KMS-11 (cell line): ENCODE measurements around the gene GPALPP1.
"Not testable (repeated sequence)": the region's sequence is repeated elsewhere in the genome, so short reads cannot be mapped to it uniquely, and the experiment has no call there.

Source experiments
- H2AFZ ChIP-seq: fragments of 200-600 bp; sonication (generic); 2 replicates; pipeline ENCODE4 v1.6.1; 2016; ENCODE audit warnings: antibody characterized with exemption, mixed run types, low read depth
- H3K27ac ChIP-seq: fragments of 200-600 bp; sonication (generic); 2 replicates; pipeline ENCODE4 v1.6.1; 2016; ENCODE audit warnings: mild to moderate bottlenecking, mixed run types
- H3K27me3 ChIP-seq: fragments of 200-600 bp; sonication (generic); 2 replicates; pipeline ENCODE4 v1.6.1; 2017; ENCODE audit warnings: mild to moderate bottlenecking, low read depth, mixed run types, moderate library complexity; ENCODE audit not compliant: insufficient read depth
- H3K36me3 ChIP-seq: fragments of 200-600 bp; sonication (generic); 2 replicates; pipeline ENCODE4 v1.6.1; 2017; ENCODE audit warnings: mild to moderate bottlenecking, mixed run types; ENCODE audit not compliant: insufficient read depth
- H3K4me1 ChIP-seq: fragments of 200-600 bp; sonication (generic); 2 replicates; pipeline ENCODE4 v1.6.1; 2016; ENCODE audit warnings: mild to moderate bottlenecking, low read depth, mixed run types; ENCODE audit not compliant: poor library complexity, severe bottlenecking
- H3K4me2 ChIP-seq: fragments of 200-600 bp; sonication (generic); 2 replicates; pipeline ENCODE4 v1.7.0; 2016; ENCODE audit warnings: mild to moderate bottlenecking, mixed run types
- H3K4me3 ChIP-seq: fragments of 200-600 bp; sonication (generic); IDR thresholded peaks from 2 replicates; pipeline ENCODE4 v1.6.1; 2017; ENCODE audit warnings: low read depth, low read length, mixed read lengths; ENCODE audit not compliant: insufficient read depth
- H3K79me2 ChIP-seq: fragments of 200-600 bp; sonication (generic); 2 replicates; pipeline ENCODE4 v1.6.1; 2016; ENCODE audit warnings: low read depth, mixed run types; ENCODE audit not compliant: insufficient read depth
- H3K9ac ChIP-seq: fragments of 200-600 bp; sonication (generic); 2 replicates; pipeline ENCODE4 v1.6.1; 2016; ENCODE audit warnings: mild to moderate bottlenecking, mixed run types
- H4K20me1 ChIP-seq: fragments of 200-600 bp; sonication (generic); 2 replicates; pipeline ENCODE4 v1.6.1; 2016; ENCODE audit warnings: mild to moderate bottlenecking, mixed run types; ENCODE audit not compliant: insufficient read depth
- CTCF ChIP-seq: fragments of 200-600 bp; sonication (generic); conservative IDR thresholded peaks from 2 replicates; pipeline ENCODE4 v1.6.1; 2017; ENCODE audit warnings: low read depth, mild to moderate bottlenecking, antibody characterized with exemption, low read length, moderate library complexity, mixed read lengths

GPALPP1 gene

GRCh38 chr13:45011198-45011597 lies 21.9 kb downstream of the GPALPP1 start:
- Histone ChIP-seq H3K36me3 (no peaks in the 10 kb centered on the region), H3K9ac (no peak overlapping the region), H4K20me1 (no peaks in the 10 kb centered on the region), H2AFZ (no peak overlapping the region), H3K4me1 (no peaks in the 10 kb centered on the region), H3K79me2 (no peaks in the 10 kb centered on the region), H3K27me3 (no peaks in the 10 kb centered on the region), H3K4me2 (no peak overlapping the region), H3K4me3 (no peak overlapping the region), H3K27ac (no peak overlapping the region)
- no peak for TF ChIP-seq CTCF

GRCh38 chr13:45015300-45015699 lies 26.0 kb downstream of the GPALPP1 start:
- H4K20me1 ChIP-seq = no peaks in the 10 kb centered on the region
- no peaks in the 10 kb centered on the region for H3K27me3 ChIP-seq
- no peak overlapping the region for H3K4me3 ChIP-seq
- no peak for TF ChIP-seq CTCF
- no peak overlapping the region for H2AFZ ChIP-seq
- no peaks in the 10 kb centered on the region for H3K79me2 ChIP-seq
- no peak overlapping the region for H3K9ac ChIP-seq
- H3K27ac ChIP-seq = no peak overlapping the region
- H3K36me3 ChIP-seq = no peaks in the 10 kb centered on the region
- no peaks in the 10 kb centered on the region for H3K4me1 ChIP-seq
- no peak overlapping the region for H3K4me2 ChIP-seq

GRCh38 chr13:45016792-45017425 lies 27.6 kb downstream of the GPALPP1 start:
- Histone ChIP-seq H2AFZ (no peak overlapping the region), H3K27ac (no peak overlapping the region)

GRCh38 chr13:45019981-45020380 lies 30.6 kb downstream of the GPALPP1 start:
- not testable (repeated sequence) for H3K36me3 ChIP-seq, H3K79me2 ChIP-seq, H3K9ac ChIP-seq, H3K27ac ChIP-seq, H4K20me1 ChIP-seq, H3K27me3 ChIP-seq, H3K4me3 ChIP-seq, H2AFZ ChIP-seq, H3K4me1 ChIP-seq, H3K4me2 ChIP-seq

More at GRCh38 chr13:45016792-45017425, 27.6 kb downstream of the GPALPP1 start:
- Histone ChIP-seq H4K20me1 (no peaks in the 10 kb centered on the region), H3K36me3 (no peaks in the 10 kb centered on the region), H3K9ac (no peak overlapping the region), H3K4me2 (no peak overlapping the region), H3K79me2 (no peaks in the 10 kb centered on the region), H3K4me1 (no peaks in the 10 kb centered on the region), H3K27me3 (no peaks in the 10 kb centered on the region), H3K4me3 (no peak overlapping the region)
- TF ChIP-seq CTCF = no peak

GRCh38 chr13:45021250-45021649 lies 31.9 kb downstream of the GPALPP1 start:
- Histone ChIP-seq H4K20me1 (no peaks in the 10 kb centered on the region), H3K9ac (no peak overlapping the region), H3K36me3 (no peaks in the 10 kb centered on the region), H3K79me2 (no peaks in the 10 kb centered on the region), H3K27me3 (no peaks in the 10 kb centered on the region), H3K4me3 (no peak overlapping the region), H3K4me1 (peaks cover 3% of the 10 kb centered on the region), H2AFZ (no peak overlapping the region), H3K27ac (no peak overlapping the region), H3K4me2 (no peak overlapping the region)
- no peak for TF ChIP-seq CTCF
